HG03439 (cell line): ENCODE measurements around the gene GADD45B.

ENCODE experiments used
- ATAC-seq: cut with Tn5 transposase; IDR thresholded peaks from one replicate; pipeline ENCODE4 v1.9.1; 2021; ENCODE audit warnings: mild to moderate bottlenecking, moderate library complexity; ENCODE audit not compliant: unreplicated experiment

GADD45B gene, protein sequence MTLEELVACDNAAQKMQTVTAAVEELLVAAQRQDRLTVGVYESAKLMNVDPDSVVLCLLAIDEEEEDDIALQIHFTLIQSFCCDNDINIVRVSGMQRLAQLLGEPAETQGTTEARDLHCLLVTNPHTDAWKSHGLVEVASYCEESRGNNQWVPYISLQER

DNA sequence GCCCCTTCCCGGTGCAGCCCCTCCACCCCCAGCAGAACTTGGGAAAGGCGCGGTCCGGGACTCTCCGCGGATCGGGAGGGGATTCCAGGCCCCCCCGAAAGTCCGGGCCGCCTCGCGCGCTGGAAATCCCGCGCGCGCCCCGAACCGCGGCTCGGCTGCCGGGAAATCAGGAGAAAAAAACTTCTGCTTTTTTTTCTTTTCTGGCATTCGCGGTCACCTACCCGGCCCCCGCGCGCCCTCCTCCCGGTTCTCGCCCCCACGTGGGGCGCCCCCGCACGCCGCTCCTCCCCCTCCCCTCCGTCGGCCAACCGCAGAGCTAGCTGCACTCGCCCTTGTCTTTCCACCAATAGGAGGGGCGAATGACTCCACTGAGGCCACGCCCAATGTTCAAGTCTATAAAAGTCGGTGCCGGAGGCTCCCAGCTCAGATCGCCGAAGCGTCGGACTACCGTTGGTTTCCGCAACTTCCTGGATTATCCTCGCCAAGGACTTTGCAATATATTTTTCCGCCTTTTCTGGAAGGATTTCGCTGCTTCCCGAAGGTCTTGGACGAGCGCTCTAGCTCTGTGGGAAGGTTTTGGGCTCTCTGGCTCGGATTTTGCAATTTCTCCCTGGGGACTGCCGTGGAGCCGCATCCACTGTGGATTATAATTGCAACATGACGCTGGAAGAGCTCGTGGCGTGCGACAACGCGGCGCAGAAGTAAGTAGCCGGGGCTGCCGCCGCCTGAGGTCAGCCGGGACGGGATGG, at the start of gene GADD45B:
GADD45B (plus strand) TSS at position 426 of the 749 bp plus-strand sequence; CDS start at position 658, 232 bp downstream.
- ATAC-seq = peak; percentile 65

DNA sequence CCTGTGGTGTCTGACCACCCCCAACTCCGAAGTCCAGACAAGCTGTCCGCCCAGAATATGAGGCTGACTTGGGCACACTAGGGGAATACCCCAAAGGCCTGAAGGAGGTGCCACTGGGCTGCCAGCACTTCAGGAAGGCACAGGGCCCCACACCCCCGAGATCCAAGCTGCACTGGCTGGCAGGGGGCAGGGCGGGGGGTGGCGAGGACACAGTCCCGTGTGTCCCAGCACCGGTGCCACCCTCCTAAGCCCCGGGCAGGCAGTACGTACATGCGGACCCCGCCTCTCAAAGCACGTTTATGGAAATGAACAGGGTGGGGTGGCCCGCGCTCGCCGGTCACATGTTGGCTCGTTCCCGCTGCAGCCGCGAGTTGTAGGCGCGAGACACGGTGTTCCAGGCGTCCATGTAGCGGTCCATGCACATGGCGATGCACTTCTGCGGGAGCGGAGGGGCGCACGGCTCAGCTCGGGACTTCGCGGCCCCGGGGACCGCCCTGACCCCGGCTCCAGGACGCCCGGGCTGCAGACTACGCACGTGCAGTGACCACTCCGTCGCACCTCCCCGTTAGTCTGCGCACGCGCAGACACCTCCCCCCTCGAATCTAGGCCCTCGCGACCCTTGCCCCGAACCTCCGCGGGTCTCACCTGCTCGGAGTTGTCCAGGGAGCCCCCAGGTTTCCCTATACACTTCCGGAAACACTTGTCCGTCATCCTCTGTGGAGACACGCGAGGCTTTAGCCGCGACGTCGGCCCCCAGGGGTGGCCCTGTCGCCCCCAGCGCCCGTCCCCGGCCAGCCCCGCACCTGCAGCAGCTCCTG, 49.1 kb upstream of the GADD45B start:
- ATAC-seq = peak; percentile 14

DNA sequence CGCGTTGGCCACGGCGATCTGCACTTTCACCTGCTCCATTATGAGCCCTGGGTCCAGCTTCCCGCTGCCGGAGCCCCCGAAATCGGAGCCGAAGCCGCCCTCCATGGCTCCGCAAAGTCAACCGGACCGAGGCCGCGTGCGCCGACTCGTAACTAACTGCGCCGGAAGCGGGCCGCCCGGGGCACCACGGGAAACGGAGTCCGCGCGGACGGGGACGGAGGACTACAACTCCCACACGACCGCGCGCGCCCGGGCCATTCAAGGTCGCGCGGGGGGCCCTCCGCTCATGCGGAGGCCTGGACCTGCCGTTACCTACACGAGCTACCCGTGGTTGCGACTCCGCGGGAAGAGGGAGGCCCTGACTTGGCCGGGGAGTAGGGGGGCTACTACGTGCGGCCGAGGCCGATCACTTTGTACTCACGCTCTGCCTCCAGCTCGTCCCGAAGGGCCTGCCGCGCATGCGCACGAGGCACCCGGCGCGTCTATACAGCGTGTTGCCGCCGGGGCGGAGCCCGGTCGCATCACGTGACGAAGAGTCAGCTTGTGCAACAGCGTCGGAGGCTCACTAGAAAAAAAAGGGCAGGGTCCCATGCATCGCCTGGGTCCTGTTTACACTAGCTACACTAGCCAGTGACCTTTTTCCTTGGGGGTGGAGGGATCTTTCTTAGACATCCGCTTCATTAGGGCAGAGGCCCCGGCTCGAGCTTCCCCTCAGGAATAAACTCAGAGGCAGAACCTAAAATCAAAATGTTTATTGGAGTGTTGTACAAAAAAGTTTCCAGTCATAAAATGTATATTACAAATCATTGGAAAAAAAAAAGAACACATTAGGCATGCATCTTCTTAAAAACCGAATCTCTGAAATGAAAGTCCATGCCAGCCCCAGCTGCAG, 48.3 kb upstream of the GADD45B start, which contains the start of gene TIMM13:
TIMM13 (minus strand) TSS at position 158 of the 892 bp plus-strand sequence; CDS start at position 105, 53 bp downstream.
- ATAC-seq = peak; percentile 74

DNA sequence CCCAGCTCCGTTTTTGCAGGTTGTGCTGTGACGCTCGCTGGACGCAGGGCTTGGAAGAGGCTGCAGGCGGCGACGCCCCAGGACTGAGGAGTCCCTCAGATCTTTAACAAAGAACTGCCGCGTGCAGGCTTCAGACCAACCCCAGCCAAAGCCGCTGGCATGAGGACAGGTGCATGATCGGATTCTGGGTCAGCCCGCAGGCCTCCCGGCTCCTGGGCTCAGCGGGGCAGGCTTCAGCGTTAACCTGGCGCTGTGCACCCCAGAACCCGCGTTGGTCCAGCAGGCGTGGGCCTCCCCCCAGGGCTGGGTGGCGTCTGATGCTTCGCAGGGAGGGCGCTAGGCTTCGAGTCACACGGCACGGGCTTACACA, 47.6 kb upstream of the GADD45B start:
- ATAC-seq = no peak

DNA sequence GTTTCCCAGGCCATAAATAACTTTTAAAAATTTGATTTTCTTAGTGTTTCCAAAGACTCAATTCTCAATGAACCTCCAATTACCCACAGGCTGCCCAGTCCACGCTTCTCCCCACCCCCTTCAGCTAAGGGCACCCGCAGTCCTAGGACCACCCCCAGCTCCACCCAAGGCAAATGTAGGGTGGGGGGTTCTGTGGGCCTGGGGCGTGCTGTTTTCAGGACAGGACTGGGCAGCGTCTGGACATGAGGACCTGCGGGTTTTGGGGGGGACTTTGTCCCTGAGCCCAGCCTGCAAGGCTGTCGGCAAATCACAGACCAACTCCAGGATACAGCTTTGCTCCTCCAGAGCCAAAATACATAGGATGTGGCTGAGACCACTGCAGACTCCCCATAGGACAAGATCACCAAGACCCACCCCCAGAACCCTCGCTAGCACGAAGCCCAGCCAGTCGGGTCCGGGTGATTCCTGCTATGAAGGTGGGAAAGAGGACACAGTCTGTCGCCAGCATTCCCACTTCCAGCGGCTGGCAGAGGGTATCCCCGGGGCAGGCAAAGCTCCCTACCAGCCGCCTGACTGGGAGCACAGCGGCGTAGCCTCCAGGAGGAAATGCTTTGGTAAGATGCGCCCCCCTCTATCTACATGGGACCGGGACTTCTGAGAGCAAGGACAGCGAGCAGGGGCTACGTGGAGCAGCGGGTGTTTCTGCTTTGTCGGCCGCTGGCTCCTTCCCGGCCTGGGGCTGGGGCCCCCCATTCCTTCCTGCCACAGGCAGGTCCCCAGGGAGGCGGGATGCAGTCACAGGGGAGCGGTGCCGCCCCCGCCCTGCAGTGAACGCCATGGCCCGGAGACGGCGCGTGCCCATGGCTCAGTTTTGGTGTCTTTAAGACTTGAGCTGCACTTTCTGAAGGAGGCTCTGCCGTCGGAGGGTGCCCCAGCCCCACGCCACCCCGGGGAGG, 46.9 kb upstream of the GADD45B start:
- ATAC-seq = no peak

DNA sequence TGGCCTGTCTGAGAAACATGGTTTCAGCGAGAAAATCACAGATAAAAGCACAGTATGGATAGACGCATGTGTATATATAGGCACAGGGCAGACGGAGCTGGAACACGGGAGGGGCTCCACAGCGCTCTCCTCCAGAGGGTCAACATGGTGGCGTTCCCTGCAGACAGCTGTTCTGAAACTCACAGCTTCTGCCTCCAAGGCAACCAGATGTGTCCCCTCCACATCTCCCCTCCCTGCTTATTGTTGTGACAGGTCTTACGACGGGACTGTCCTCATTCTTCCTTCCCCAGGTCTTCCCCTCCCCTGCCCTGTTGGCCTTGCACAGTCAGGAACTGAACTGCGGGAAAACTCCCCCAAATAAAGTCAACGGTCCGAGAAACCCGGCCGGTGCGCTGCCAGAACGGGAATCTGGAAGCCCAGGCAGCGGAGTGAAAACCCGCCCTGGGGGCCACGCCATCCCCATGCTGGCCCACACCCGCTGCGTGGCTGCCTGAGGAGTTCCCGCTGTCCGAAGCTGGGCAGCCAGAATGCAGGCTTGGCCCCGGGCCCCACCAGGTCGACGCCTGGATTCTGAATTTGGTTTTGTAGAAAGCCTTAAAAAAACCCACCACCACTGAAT, 45.9 kb upstream of the GADD45B start:
- no peak for ATAC-seq

DNA sequence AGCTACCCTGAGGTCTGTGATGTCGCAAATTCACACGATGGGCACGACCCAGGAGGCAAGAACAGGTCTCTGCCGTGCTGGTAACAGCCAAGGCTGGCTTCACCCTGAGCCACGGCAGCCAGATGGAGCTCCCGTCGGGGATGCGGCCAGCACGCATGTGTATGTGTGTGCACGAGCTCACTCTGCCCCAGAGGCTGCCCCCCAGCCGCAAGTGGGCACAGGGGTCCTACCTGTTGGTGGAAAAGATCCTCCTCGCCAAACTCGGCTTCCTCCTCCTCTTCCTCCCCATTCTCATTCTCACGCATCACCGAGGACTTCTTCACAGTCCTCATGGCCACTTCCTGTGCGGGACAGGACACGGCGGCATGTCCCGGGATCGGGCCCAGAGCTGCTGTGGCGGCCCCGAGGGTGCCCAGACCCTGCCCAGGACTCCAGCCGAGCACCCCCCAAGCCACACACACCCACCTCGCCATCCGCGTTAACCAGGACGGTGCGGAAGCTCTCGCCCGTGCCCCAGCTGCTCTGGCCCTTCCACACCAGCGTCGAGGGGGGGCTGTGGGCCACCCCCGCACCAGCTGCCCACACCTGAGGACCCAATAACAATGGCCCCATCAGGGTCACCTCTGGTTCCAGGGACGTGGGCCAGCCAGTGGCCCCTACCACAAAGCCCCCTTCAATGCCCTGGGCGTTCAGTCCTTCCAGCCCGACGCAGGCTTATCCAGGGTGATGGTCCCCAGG, 44.4 kb upstream of the GADD45B start:
- no peak for ATAC-seq

DNA sequence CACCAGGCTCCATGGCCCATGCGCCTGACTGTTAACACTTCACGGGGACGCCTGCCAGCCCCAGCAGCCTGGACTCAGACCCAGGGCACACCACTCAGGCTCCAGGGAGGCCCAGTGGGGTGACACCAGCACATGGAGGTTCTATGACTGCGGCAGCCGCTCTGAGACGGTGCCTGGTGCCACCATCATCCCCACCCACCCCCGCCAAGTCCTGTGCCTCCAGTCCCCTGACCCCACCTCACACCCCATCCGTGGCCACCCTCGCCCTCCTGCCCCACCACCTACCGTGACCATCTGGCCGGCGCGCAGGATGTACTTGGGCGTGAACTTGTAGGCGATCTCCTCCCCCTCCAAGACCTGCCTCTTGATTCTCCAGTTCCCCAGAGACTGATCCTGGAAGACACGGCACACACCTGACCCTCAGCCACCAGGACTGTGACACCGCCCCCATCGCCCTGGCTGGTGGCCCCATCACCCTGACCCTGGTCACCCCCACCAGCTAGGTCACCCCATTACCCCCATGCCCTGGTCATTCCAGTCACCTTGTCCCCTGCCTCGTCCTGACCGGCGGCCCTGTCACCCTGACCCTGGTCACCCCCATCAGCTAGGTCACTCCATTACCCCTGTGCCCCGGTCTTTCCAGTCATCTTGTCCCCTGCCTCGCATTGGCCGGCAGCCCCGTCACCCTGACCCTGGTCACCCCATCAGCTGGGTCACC, 43.6 kb upstream of the GADD45B start:
- ATAC-seq = no peak

DNA sequence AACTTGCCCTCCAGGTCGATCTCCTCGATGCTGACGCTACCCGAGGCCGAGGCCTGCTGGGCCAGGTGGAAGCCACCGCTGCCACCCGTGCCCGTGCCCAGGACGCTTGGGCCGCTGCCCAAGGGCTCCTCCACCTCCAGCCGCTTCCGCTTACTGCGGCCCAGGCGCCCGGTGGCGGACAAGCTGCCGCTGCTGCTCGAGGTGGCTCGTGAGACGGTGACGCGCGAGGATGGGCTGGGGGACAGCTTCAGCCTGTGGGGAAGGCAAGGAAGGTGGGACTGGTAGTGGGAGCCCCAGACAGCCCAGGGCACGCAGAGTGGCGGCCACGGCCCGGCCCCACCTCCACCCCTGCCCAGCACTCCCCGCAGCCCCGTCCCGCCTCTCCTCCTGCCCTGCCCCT, 42.1 kb upstream of the GADD45B start:
- ATAC-seq = no peak

DNA sequence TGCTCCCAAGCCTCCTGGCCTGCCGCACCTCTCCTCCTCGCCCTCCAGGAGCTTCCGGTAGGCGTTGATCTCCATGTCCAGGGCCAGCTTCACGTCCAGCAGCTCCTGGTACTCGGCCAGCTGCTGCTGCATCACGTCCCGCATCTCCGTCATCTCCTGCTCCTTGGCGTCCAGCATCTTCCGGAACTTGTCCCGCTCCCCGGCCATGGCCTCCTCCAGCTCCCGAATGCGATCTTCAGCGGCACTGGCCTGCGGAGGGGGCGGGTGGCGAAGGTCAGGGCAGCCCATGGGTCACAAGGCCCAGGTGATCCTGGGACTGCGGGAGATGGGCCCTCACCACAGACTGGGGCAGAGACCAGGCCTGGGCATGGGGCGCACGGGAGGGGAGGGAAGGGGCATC, 41.7 kb upstream of the GADD45B start:
- no peak for ATAC-seq

DNA sequence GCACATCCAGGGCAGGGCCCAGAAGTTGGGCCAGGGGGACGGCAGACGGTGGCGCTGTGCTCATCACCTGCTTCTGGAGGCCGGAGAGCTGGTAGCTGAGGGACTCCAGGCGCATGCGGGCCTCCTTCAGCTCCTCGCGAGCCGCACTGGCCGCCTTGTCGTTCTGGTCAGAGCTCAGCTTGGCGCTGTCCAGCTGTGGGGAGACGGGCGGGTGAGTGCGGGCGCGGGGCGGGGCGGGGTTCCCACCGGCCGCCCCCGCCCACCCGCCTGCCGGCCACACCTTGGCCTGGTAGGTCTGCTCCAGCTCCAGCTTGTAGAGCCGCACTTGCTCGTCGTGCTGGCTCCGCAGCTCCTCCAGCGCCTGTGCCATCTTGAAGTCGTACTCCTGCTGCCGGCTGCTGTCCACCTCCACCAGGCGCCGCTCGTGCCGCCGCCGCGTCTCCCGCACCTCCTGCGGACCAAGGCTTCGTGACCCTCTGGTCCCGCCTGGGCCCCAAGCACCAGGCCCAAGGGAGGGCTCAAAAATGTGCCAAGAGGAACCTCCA, 41.1 kb upstream of the GADD45B start:
- no peak for ATAC-seq

DNA sequence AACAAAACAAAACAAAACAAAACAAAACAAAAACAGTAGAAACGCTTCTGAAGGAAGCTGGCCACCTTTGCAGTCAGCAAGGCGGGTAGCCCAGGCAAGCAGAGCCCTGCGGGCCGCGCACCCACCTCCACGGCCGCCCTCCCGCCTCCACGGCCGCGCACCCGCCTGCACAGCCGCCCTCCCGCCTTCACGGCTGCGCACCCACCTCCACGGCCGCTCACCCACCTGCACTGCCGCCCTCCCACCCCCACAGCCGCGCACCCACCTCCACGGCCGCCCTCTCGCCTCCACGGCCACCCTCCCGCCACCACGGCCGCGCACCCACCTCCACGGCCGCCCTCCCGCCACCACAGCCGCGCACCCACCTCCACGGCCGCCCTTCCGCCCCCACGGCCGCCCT, 39.5 kb upstream of the GADD45B start:
- ATAC-seq = no peak

DNA sequence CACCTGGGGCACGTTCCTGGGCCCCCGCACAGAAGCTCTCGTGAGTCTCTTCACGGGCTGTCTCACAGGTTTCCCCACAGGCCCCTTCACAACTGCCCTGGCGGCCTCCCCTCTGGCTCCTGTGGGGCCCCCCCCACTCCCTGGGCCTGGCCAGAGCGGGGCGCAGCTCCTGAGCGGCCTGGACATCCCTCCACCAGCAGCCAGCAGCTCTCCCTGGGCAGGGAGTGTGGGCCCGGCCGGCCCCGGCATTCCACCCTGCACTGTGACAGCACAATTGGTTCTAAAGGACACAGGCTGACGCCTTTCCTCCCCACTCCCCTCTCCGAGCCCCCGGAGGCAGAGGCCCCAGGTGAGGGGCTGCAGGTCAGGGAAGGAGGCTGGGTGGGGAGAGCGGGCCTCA, 39.0 kb upstream of the GADD45B start:
- no peak for ATAC-seq

DNA sequence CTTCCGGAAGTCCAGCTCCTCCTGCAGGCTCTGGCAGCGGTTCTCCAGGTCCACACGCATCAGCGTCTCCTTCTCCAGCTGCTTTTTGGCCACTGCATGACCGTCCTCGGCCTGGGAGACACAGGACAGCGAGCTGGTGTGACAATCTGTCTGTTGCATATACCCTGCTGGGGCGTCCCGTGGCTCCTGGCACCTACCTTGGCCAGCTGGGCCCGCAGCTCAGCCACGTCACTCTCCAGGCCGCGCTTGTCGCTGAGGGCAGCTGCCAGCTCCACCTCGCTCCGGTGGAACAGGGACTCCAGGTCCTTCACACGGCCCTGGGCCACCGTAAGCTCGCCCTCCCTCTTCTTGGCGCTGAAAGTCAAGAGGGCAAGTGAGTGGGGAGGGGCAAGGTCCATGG, 37.7 kb upstream of the GADD45B start:
- no peak for ATAC-seq

DNA sequence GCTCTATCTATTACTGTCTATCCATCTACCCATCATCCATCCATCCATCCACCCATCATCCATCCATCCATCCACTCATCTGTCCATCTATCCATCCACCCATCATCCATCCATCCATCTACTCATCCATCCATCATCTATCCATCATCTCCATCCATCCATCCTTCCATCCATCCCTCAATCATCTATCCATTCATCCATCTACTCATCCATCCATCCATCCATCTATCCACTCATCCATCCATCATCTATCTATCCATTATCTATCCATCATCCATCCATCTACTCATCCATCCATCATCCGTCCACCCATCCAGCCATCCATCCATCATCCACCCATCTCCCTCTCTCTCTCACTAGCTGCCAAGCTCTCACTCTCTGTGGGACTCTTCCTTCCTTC, 35.4 kb upstream of the GADD45B start:
- ATAC-seq = no peak

DNA sequence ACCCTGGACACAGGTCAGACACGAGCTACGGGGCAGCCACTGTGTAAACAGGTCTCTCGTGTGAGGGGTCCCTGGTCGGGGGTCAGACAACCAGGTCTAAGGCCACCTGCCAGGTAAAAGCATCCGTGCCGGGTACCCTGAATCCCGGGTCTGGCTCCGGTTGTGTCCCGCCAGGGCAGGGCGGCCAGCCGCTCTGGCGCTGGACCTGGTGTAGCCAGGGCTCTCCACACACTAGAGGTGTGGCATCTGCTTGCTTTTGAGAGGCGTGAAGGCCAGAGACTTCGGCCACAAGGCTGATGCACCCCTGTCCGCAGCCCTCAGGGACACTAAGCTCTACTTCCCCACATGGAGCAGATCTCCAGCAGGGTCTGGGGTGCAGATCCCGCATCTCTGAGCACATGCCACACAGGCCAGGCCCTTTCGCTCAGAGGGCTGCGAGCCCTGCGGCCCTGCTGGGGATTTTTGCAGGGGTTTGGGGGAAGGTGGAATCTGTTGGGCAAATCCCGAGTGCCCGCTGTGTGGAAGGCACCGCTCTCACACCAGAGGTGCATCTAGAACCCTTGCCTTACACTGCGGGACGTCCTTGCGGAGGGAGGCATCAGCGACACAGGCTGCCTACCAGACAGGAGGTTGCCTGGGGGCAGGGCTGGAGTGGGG, 34.7 kb upstream of the GADD45B start:
- no peak for ATAC-seq

DNA sequence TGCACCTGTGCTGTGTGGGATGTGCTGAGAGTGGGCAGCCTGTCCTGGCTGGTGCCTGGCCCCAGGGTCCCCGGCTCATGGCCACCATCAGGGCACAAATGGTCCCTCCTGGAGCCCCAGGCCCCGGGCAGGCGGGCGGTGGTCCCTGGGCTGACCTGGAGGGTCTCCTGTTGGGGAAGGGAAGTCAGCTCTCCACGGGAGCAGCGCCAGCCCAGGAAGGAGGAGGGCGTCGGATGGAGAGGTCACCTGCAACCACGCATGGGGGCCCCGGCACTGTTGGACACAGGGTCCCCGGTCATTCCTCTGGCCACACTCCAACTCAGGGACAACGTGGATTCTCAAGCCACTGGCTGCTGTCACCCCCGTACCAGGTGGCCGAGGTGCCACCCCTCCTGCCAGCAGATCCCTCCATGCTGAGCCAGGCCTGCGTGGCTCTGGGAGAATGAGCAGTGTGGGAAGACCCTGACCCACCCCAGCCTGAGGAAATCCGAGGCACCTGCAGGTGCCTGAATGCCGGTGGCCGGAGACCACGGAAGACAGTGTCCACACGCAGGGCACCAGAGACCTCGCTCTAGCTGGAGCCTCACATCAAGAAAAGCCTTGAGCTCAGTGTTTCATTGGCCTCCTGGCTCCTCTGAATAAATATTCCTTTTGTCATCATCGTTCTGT, 32.7 kb upstream of the GADD45B start:
- no peak for ATAC-seq
